ENCODE measurements around the gene PHLDA3.

DNA sequence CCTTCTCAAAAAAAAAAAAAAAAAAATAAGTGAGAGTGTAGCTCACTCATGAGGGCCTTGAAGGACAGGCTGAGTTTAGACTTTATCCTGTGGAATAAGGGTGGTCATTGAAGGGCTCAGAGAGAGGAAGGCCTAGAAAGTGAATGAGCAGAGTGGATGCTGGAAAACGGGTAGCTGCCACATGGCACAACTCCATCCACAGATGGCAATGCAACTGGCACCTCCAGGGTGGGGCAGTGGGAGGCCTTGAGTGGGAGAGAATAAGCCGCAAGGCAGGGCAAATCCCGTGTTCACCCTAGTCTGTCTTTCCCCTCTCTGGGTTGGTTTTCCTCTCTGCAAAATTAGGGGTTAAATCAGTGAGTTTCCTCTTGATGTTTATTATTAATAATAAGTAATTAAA lies 50.5 kb downstream of the PHLDA3 start:
- TF ChIP-seq, protein P1, sequence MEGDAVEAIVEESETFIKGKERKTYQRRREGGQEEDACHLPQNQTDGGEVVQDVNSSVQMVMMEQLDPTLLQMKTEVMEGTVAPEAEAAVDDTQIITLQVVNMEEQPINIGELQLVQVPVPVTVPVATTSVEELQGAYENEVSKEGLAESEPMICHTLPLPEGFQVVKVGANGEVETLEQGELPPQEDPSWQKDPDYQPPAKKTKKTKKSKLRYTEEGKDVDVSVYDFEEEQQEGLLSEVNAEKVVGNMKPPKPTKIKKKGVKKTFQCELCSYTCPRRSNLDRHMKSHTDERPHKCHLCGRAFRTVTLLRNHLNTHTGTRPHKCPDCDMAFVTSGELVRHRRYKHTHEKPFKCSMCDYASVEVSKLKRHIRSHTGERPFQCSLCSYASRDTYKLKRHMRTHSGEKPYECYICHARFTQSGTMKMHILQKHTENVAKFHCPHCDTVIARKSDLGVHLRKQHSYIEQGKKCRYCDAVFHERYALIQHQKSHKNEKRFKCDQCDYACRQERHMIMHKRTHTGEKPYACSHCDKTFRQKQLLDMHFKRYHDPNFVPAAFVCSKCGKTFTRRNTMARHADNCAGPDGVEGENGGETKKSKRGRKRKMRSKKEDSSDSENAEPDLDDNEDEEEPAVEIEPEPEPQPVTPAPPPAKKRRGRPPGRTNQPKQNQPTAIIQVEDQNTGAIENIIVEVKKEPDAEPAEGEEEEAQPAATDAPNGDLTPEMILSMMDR (conservative IDR thresholded peaks at IDR 0.05; ENCODE audit: low read depth, low read length): no peak
- TF ChIP-seq FOS (IDR thresholded peaks at IDR 0.05; ENCODE audit: low read depth, low read length) (no peak), POLR2A (IDR thresholded peaks at IDR 0.05; ENCODE audit: low read depth, low read length) (no peak), SMC3 (IDR thresholded peaks at IDR 0.05; ENCODE audit: low read depth, low read length) (no peak), RFX5 (IDR thresholded peaks at IDR 0.05; ENCODE audit: low read depth, low read length) (no peak), NFE2L2 (IDR thresholded peaks at IDR 0.05; ENCODE audit: low read depth, low read length) (no peak), RAD21 (IDR thresholded peaks at IDR 0.05; ENCODE audit: low read length) (no peak), MAZ (IDR thresholded peaks at IDR 0.05; ENCODE audit: borderline replicate concordance, low read depth, low read length) (no peak), MXI1 (IDR thresholded peaks at IDR 0.05; ENCODE audit: borderline replicate concordance, low read depth, low read length) (no peak)
